HL-60 (cell line): ENCODE results near the gene HTATSF1.

Experiments used
- CTCF ChIP-seq: IDR thresholded peaks from one replicate; pipeline ENCODE4 v1.5.1; 2011; ENCODE audit warnings: low read length, control low read depth, inconsistent platforms; ENCODE audit not compliant: insufficient read depth
- GABPA ChIP-seq: IDR thresholded peaks from 2 replicates; pipeline ENCODE4 v1.6.1; 2012; ENCODE audit warnings: low read depth
- POLR2AphosphoS5 ChIP-seq: IDR thresholded peaks from 2 replicates; pipeline ENCODE4 v1.6.1; 2012; ENCODE audit warnings: low read depth

GRCh38 chrX:136491832-136492231 is 5.6 kb upstream of the HTATSF1 start:
- TF ChIP-seq CTCF (no peak), POLR2AphosphoS5 (no peak), GABPA (no peak)
